Measurements from ENCODE around the gene GCNT3.

GCNT3 gene, protein sequence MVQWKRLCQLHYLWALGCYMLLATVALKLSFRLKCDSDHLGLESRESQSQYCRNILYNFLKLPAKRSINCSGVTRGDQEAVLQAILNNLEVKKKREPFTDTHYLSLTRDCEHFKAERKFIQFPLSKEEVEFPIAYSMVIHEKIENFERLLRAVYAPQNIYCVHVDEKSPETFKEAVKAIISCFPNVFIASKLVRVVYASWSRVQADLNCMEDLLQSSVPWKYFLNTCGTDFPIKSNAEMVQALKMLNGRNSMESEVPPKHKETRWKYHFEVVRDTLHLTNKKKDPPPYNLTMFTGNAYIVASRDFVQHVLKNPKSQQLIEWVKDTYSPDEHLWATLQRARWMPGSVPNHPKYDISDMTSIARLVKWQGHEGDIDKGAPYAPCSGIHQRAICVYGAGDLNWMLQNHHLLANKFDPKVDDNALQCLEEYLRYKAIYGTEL

DNA sequence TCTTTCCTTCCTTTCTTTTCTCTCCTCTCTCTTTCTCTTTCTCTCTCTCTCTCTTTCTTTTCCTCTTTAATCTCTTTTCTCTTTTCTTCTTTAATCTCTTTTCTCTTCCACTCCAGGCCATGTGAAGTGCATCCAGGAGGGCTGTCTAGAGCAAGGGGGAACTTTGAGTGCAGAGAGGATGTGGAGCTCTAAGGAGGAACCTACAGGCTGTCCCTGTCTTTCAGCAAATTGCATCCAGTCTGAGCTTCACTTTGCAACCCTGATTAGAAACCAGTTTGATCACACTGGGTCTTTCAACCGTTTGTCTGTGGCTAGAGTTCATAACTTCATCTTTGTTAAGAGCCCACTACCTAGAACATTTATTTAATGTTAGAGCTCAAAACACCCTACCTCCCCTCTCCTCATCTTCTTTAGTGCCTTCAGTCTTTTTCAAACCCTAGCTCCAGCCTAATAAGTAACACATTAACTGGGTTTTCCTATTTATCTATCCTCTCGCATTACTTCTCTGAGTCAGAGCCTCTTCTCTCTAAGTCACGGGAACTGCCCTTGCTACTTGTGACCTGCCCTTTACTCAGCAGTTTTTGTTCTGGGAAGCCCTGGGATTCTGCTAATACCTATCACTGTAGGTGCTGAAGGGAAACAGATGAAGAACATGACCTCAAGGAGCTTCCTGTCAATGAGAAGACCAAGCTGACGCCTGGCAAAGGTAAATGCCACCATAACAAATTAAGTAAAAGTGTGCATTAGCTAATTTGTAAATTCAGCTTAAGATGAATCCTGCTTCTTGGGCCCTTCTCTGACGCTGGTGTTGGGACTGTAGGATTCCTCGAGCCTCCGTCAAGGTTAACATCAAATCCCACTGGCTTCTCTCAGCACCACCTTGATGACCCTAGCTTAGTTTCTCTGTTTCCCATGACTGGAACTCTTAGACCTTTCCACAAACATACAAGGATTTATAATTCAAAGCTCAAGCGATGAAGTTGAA, at the start of gene GCNT3:
GCNT3 (plus strand) TSS at position 508 of the 985 bp plus-strand sequence. CDS start 6,456 bp downstream, outside the sequence.
- in situ Hi-C loops (cut with MboI; ENCODE audit: low sequenced_read_pairs), result no loop called here

DNA sequence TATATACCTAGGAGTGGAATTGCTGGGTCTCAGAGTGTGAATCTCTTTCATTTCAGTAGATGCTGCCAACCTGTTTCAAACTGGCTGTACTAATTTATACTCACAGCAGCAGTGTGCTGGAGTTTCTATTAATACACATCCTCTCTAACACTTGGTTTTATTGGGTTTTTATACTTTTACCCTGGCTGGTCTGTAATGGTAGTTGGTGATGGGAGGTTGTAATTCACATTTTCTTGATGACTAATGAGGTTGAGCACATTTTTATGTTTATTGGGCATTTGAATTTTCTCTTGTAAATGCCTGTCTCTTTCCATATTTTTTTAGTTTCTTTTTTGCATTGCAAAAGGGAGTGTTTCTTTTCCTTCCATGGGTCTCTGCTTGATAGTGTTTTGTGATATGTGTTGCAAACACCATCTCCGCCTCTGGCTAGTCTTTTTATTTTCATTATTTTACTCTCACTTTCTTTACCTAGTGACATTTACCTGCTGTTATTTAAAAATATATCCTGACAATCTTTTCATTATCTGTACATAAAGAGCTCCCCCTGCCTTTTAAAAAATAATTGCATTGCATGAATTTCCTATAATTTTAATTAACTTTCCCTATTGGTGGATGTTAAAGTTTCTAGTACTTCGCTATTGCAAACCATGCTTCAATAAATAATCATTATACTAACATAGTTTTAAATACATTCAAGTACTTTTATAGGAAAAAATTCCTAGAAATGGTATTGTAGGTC, 49.0 kb upstream of the GCNT3 start:
- in situ Hi-C loops (cut with MboI; ENCODE audit: low sequenced_read_pairs), result loop anchor here (10.0 kb wide), 1 partner anchor 62 kb away; no protein-coding TSS in a partner anchor

DNA sequence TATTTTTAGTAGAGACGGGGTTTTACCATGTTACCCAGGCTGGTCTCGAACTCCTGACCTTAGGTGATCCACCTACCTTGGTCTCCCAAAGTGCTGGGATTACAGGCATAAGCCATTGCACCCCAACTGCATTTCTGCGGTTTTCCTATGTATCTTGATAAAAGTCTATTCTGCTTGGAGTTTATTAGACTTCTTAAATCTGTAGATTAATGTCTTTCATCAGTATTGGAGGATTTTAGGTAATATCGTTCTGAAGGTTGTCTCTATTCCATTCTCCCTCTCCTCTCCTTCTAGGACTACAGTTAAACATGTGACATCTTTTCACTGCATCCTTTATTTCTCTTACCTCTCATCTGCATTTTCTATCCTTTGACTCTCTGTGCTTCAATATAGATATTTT, 46.3 kb upstream of the GCNT3 start:
- in situ Hi-C loops (cut with MboI; ENCODE audit: low sequenced_read_pairs), result loop anchor here (10.0 kb wide), 1 partner anchor 60 kb away; no protein-coding TSS in a partner anchor

GRCh38 chr15:59567324-59567723, 44.3 kb upstream of the GCNT3 start:
- in situ Hi-C loops (cut with MboI; ENCODE audit: low sequenced_read_pairs), result loop anchor here (10.0 kb wide), 1 partner anchor 57 kb away; no protein-coding TSS in a partner anchor

DNA sequence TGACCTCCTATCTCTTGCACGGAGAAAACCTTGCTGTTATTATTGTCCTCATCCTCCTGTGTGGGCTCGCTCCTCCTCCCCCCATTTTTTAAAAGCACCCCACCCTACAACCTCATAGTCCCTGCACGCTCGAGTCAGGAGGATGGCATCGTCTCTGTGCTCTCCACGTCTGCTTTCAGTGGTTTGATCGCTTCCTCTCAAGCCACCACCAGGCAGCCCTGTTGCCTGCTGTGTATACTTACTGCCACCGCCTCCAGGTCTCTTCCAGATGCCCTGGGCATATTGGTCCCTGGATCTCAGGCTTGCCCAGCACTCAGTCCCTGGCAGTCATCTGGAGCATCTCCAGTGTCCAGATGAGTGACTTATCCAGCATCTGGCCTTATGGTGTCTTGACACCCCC, 42.1 kb upstream of the GCNT3 start:
- in situ Hi-C loops (cut with MboI; ENCODE audit: low sequenced_read_pairs), result loop anchor here (10.0 kb wide), 1 partner anchor 55 kb away; no protein-coding TSS in a partner anchor

- in situ Hi-C loops (cut with MboI; ENCODE audit: low sequenced_read_pairs), result no loop called here
These were observed 41.3 kb upstream of the GCNT3 start for GRCh38 chr15:59570315-59570714.

DNA sequence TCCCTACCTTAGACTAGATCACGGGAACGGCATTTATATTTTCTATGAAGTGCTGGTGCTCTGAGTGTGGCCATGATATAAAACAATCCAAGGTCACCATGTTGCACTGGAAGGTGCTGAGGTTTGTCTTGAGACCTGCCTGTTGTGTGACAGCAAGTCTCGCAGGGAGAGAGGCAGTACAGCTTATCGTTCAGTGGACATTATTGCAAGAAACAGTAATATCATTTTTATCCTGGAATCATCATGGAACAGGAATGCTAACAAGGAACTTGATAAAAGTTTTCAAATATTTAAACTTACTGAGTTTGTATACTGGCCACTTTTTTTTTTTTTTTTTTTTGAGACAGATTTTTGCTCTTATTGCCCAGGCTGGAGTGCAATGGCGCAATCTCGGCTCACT, 40.0 kb upstream of the GCNT3 start:
- in situ Hi-C loops (cut with MboI; ENCODE audit: low sequenced_read_pairs), result no loop called here

DNA sequence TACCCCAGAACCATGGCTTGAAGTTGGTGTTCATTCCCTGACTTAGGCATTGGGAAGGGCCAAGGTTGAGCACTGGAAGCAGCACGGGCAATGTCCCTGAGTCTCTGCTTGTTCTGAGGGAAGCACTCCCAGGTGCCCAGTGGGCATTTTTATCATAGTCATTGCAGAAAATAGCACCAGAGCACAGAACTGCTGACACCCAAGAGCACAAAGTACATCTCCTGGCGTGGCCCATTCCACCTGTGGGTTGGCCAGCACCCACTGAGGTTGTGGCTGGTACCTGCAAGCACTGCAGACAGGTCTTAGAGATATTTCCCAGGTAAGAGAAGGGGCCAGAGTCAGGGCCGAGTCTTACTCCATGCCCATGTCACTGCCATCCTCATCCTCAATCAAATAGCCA, 28.5 kb upstream of the GCNT3 start:
- in situ Hi-C loops (cut with MboI; ENCODE audit: low sequenced_read_pairs), result no loop called here

DNA sequence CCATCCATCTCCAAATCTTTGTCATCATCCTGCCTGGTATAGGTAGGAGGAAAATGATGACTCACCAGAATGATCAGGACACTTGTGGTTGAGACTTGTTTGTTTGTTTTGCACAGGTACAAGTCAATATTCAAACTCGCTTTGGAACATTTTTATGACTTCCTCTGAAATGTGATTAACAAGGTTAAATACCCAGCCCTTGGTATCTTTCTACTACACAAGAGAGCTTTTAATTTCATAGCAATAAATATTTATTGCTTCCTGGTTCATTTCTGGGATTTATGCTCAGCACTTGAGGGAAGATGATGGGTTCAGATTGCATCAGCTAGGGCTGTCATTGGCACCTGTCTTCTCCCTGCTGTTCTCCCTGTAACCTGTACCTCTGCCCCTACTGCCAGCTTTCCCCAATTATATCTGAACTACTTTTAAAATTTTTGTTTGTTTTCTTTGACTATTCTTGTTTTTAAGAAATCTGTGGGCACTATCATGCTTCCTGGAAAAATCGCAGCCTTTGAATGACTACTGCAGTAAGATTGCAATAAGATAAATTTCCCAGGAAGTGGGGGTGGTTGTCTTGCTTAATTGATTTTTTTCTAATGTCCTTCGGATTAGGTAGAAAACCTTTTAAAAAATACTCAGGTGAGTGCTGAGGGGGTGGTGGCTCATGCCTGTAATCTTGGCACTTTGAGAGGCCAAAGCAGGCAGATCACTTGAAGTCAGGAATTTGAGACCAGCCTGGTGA, 24.3 kb upstream of the GCNT3 start:
- in situ Hi-C loops (cut with MboI; ENCODE audit: low sequenced_read_pairs), result no loop called here

DNA sequence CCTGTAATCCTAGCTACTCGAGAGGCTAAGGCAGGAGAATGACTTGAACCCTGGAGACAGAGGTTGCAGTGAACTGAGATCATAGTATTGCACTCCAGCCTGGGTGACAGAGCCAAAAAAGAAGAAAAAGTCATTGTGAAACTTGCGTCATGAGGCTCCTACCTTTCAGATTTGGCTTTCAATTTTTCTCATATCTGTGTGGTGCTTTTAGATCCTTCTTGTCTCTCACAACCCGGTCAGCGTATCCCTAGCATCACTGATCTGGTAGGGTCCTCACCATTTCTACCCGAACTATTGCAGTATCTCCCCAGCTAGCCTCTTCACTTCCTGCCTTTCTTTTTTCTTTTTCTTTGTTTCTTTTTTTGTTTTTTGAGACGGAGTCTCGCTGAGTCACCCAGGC, 21.6 kb upstream of the GCNT3 start:
- in situ Hi-C loops (cut with MboI; ENCODE audit: low sequenced_read_pairs), result no loop called here

DNA sequence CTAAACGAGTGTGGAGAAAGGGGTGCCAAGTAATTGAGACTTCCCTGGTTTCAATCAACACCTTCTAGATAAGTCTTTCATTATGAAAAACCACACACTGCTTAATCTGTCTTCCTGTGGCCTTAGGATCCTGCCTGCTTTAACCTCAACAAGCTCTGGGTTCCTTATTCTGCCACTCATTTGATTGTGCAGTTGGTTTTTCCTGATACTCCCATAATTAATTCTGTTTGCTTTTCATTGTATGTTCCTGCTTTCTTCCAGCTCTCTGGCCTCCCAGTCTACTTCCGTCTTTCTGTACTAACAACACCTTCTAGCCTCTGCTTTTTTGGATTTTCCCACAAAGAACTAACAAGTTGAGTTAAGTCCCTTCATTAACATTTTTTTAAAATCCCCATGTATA, 20.2 kb upstream of the GCNT3 start:
- in situ Hi-C loops (cut with MboI; ENCODE audit: low sequenced_read_pairs), result no loop called here

DNA sequence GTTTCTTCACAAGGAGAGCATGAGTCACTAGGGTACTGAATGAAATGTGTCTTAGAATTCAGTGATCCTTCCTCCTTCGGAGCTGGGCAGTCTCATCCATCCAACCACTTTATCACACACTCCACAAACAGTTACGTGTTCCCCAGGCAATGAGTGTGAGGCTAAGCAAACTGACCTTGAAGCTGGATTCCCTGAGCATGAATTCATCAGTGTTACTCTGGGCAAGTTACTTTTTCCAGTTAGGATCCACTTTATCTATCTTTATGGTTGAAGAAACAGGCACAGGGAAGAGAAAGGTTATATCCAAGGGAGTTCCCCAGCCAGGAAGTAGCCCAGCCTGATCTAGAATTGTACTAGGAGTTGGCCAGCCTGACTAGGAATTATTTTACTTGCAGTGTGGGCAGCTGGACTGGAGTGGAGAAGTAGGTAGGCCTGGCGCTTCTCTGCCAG, 17.1 kb upstream of the GCNT3 start:
- in situ Hi-C loops (cut with MboI; ENCODE audit: low sequenced_read_pairs), result no loop called here

DNA sequence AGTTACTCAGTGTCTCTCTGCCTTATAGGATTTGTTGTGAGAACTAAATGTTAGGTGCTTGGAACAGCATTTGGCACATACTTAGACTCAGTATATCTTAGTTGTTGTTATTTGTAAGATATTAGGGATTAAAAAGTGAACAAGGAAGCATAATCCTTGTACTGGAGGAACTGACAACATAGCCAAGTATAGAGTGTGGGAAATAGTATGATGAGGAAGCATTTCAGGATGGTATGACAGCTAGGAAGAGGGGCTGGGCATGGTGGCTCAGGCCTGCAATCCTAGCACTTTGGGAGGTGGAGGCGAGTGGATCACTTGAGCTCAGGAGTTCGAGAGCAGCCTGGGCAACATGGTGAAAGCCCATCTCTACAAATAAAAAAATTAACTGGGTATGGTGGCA, 16.6 kb upstream of the GCNT3 start:
- in situ Hi-C loops (cut with MboI; ENCODE audit: low sequenced_read_pairs), result no loop called here

GRCh38 chr15:59595434-59595915, 16.1 kb upstream of the GCNT3 start:
- in situ Hi-C loops (cut with MboI; ENCODE audit: low sequenced_read_pairs), result no loop called here

DNA sequence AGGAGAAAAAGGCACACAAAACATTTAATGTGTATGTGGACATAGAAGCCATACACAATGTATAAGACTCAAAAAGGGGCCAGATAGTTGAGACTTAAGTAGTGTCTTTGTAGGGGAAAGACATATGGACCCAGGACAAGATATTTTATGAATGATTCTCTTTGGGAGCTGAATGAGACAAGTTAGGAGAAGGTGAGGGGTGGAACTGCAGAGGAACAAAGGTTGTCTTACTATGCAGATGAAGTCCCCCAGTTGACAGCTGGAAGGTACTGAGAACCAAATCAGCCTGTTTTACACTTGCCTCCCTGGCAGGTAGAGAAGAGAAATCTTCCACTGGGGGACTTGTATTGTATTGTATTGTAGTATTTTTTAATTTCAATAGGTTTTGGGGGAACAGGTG, 14.9 kb upstream of the GCNT3 start:
- in situ Hi-C loops (cut with MboI; ENCODE audit: low sequenced_read_pairs), result no loop called here

DNA sequence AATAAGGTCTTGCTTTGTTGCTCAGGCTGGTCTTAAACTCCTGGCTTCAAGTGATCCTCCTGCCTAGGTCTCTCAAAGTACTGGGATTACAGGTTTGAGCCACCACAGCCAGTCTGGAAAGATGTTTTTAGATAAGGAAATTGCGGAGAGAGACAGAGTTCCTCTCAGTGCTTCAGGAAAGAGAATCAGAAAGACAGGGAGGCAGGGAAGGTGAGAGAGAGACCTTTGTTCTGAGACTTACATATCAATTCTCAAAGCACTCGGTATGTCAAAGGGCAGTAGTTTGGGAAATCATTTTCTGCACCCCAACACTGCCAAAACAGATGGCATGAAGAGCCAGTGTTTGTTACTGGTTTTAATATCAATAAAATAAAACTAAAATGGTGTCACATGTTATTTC, 13.1 kb upstream of the GCNT3 start:
- in situ Hi-C loops (cut with MboI; ENCODE audit: low sequenced_read_pairs), result no loop called here

- in situ Hi-C loops (cut with MboI; ENCODE audit: low sequenced_read_pairs), result no loop called here
These were observed 5.6 kb upstream of the GCNT3 start for GRCh38 chr15:59605994-59606393.

GRCh38 chr15:59609730-59610712, 1.6 kb upstream of the GCNT3 start:
- in situ Hi-C loops (cut with MboI; ENCODE audit: low sequenced_read_pairs), result no loop called here

- in situ Hi-C loops (cut with MboI; ENCODE audit: low sequenced_read_pairs), result no loop called here
These were observed 2.6 kb downstream of the GCNT3 start for GRCh38 chr15:59614153-59614552.

All from HL-60/S4 treated with retinoic acid at 250 ng/mL for 4 days and 3 days (cell line).